ENCODE measurements around the gene RCN1. TPM values are rescaled to one million over a fixed set of nuclear protein-coding genes. Genes with fewer than 3 reads are reported as not detected.
"Not testable (repeated sequence)": the region's sequence is repeated elsewhere in the genome, so short reads cannot be mapped to it uniquely, and the experiment has no call there.

RCN1 gene
- total RNA-seq, 4 donors from 2014 or later, result 14.7 to 27.0 (median 18.1) TPM

DNA sequence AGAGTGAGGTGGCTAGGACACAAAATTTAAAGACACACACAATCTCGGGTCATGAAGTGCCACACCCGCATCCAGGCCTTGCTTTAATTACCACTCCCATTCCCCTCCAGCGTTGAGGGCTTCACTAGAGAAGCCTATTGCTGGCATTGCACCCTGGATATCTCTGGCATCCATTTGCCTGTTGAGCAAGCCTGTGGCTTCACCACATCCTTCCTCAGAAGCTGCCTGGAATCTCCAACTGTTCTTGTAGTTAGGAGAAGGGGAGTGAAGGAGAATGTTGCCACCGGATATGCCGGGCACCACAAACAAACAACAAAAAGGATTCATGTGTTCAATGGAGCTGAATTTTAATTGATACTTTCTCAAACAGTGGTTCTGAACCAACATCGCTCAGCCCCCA is 34.4 kb upstream of the RCN1 start:
- Histone ChIP-seq H3K27ac (no peak overlapping the region), H3K36me3 (no peaks in the 10 kb centered on the region), H3K4me1 (no peaks in the 10 kb centered on the region), H3K27me3 (peaks cover 0 to 3% (median 0%) of the 10 kb centered on the region in 3 donors), H3K9me3 (no peaks in the 10 kb centered on the region), H3K4me3 (no peak overlapping the region)
- no peak for ATAC-seq
- no peak for DNase-seq
- in situ Hi-C loops (cut with MboI; ENCODE audit: low sequenced_read_pairs in 4 of 4), result loop anchor here in 1 of 4 donors (5.0 kb wide), 1 partner anchor 116 kb away; no protein-coding TSS in a partner anchor
- intact Hi-C loops (cut with DNase I; ENCODE audit: low total_unique reads), result no loop called here
- no peak for TF ChIP-seq POLR2A (IDR thresholded peaks at IDR 0.05)
- TF ChIP-seq, protein P1, sequence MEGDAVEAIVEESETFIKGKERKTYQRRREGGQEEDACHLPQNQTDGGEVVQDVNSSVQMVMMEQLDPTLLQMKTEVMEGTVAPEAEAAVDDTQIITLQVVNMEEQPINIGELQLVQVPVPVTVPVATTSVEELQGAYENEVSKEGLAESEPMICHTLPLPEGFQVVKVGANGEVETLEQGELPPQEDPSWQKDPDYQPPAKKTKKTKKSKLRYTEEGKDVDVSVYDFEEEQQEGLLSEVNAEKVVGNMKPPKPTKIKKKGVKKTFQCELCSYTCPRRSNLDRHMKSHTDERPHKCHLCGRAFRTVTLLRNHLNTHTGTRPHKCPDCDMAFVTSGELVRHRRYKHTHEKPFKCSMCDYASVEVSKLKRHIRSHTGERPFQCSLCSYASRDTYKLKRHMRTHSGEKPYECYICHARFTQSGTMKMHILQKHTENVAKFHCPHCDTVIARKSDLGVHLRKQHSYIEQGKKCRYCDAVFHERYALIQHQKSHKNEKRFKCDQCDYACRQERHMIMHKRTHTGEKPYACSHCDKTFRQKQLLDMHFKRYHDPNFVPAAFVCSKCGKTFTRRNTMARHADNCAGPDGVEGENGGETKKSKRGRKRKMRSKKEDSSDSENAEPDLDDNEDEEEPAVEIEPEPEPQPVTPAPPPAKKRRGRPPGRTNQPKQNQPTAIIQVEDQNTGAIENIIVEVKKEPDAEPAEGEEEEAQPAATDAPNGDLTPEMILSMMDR (IDR thresholded peaks at IDR 0.05 in 4 of 5, conservative IDR thresholded peaks at IDR 0.05 in 1 of 5), result no peak

DNA sequence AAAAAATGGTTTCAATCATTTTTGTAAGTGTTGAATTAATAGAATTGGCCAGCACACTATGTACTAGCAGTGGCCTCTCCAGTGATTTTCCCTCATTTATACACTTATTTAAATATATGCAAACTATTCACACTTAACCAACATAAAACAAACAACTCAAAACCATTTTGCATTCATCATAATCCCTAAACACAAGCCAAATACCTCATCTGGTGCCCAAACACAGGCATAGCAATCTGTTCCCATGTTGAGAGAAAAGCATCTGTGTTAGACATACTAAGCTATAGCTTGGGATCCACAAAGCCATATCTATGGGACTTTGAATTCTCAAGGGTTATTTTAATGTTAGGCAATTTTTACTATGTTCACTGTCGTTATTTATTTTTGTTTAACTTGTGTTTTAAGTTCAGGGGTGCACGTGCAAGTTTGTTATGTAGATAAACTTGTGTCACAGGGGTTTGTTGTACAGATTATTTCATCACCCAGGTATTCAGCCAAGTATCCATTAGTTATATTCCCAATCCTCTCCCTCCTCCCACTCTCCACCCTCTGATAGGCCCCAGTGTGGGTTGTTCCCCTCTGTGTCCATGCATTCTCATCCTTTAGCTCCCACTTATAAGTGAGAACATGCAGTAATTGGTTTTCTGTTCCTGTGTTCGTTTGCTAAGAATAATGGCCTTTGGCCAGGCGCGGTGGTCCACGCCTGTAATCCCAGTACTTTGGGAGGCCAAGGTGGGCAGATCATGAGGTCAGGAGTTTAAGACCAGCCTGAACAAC is 31.0 kb upstream of the RCN1 start:
- no peak for TF ChIP-seq POLR2A (IDR thresholded peaks at IDR 0.05)
- TF ChIP-seq, protein P1 (IDR thresholded peaks at IDR 0.05 in 4 of 5, conservative IDR thresholded peaks at IDR 0.05 in 1 of 5), result no peak
- no peaks in the 10 kb centered on the region for H3K4me1 ChIP-seq
- ATAC-seq, result no peak

DNA sequence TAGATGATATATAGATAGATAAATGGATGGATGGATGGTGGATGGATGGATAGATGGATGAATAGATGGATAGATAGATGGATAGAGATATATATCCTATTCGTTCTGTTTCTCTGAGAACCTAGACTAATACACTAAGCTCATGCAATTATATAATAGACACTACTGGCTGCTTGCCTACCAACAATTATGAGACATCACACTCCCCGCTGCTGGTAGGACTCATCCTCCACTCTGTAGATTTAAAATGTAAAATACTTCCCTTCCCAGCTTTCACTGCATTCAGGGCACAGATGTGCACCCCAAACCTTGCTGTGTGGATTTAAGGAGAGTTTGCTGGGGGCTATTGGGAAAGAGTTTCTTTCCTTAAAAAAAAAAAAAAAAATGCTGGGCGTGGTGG is 28.3 kb upstream of the RCN1 start:
- no peaks in the 10 kb centered on the region for H3K36me3 ChIP-seq
- intact Hi-C loops (cut with DNase I; ENCODE audit: low total_unique reads) (no loop called here), in situ Hi-C loops (cut with MboI; ENCODE audit: low sequenced_read_pairs in 4 of 4) (loop anchor here in 1 of 4 donors (5.0 kb wide), 1 partner anchor 50 kb away; no protein-coding TSS in a partner anchor)

More for the DNA sequence above, 31.0 kb upstream of the RCN1 start:
- no peaks in the 10 kb centered on the region for H3K36me3 ChIP-seq
- H3K9me3 ChIP-seq, result no peaks in the 10 kb centered on the region
- no peak for DNase-seq
- H3K27me3 ChIP-seq, result no peaks in the 10 kb centered on the region
- no peak overlapping the region for H3K27ac ChIP-seq
- in situ Hi-C loops (cut with MboI; ENCODE audit: low sequenced_read_pairs in 4 of 4) (loop anchor here in 1 of 4 donors (5.0 kb wide), 2 partner anchors 52 to 112 kb away; no protein-coding TSS in a partner anchor), intact Hi-C loops (cut with DNase I; ENCODE audit: low total_unique reads) (no loop called here)
- H3K4me3 ChIP-seq, result no peak overlapping the region

DNA sequence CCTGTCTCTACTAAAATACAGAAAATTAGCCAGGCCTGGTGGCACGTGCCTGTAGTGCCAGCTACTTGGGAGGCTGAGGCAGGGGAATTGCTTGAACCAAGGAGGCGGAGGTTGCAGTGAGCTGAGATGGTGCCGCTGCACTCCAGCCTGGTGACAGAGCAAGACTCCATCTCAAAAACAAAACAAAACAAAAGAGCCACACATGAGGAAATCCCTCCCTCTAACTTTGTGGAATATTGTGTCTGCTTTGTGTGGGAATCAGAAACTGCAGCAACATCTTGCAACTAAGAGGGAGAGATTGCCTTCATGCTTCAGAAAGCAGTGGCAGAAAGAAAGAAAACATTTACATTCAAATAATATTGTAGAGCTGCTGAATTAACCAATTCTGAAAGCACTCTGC is 27.8 kb upstream of the RCN1 start:
- H3K27me3 ChIP-seq; ATAC-seq; H3K4me3 ChIP-seq; H3K27ac ChIP-seq; H3K36me3 ChIP-seq; intact Hi-C loops (cut with DNase I; ENCODE audit: low total_unique reads); DNase-seq; H3K4me1 ChIP-seq; H3K9me3 ChIP-seq: not testable (repeated sequence)
- in situ Hi-C loops (cut with MboI; ENCODE audit: low sequenced_read_pairs in 4 of 4), result loop anchor here in 1 of 4 donors (5.0 kb wide), 1 partner anchor 49 kb away; no protein-coding TSS in a partner anchor

More for the DNA sequence above, 28.3 kb upstream of the RCN1 start:
- Histone ChIP-seq H3K4me1 (no peaks in the 10 kb centered on the region), H3K9me3 (no peaks in the 10 kb centered on the region), H3K27me3 (no peaks in the 10 kb centered on the region), H3K27ac (no peak overlapping the region), H3K4me3 (no peak overlapping the region)
- no peak for TF ChIP-seq POLR2A (IDR thresholded peaks at IDR 0.05)
- TF ChIP-seq, protein P1 (IDR thresholded peaks at IDR 0.05 in 4 of 5, conservative IDR thresholded peaks at IDR 0.05 in 1 of 5), result no peak
- DNase-seq (no peak), ATAC-seq (no peak)

DNA sequence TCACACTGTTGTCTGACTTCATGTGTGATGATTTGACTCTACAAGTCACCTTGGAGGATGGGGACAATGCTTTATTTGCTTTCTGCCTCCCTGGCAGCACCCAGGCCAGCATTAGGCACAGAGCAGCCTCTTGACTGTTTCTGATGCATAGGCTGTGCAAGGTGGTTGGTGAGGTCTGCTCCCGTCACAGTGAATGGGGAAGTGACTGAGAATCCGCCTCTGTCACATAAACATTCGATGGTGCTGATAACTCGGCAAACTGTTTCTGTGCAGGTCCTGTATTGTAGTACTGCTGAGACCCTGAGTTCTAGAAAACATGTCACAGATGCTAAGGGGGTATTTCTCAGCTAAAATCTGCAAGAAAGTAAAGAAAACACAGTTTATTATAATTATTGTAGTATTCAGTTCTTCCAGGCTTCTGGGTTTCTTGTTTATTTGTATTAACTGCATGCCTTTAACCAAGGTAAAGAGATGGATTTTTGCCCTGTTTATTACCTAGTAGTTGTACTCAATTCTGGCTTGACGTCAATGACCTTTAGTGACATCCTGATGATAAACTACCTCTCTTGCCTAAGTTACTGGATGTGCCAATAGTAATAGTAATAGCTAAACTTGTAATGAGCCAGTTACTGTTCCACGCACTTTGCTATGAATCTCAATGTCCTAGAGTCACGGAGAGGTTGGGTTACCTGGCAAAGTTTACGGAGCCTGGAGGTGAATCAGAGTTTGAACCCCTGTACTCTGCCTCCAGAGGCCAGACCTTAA is 24.8 kb upstream of the RCN1 start:
- Histone ChIP-seq H3K27ac (no peak overlapping the region), H3K4me1 (no peaks in the 10 kb centered on the region), H3K9me3 (no peaks in the 10 kb centered on the region), H3K4me3 (no peak overlapping the region), H3K27me3 (no peaks in the 10 kb centered on the region), H3K36me3 (no peaks in the 10 kb centered on the region)
- intact Hi-C loops (cut with DNase I; ENCODE audit: low total_unique reads), result no loop called here
- ATAC-seq (no peak), DNase-seq (no peak)
- in situ Hi-C loops (cut with MboI; ENCODE audit: low sequenced_read_pairs in 4 of 4), result no loop called here
- TF ChIP-seq POLR2A (IDR thresholded peaks at IDR 0.05), result no peak
- TF ChIP-seq, protein P1 (IDR thresholded peaks at IDR 0.05 in 4 of 5, conservative IDR thresholded peaks at IDR 0.05 in 1 of 5), result no peak
